Heart left ventricle (tissue), 13 donors: ENCODE results near the gene GNAT1.

Experiments
- CTCF ChIP-seq, 12 donors: fragments of 200-600 bp; sonication (generic) in 4 of 12; IDR thresholded peaks; one replicate each; pipeline versions ENCODE4 v1.5.0 to v1.8.0; 2018 to 2022; ENCODE audit warnings: antibody characterized with exemption in 12 of 12, mild to moderate bottlenecking in 5 of 12
- POLR2A ChIP-seq, 2 donors: fragments of 450-650 bp; IDR thresholded peaks; one replicate each; pipeline ENCODE4 v1.6.1; 2017; ENCODE audit warnings: antibody characterized with exemption in 2 of 2, mild to moderate bottlenecking in 2 of 2, moderate library complexity in 2 of 2
- donor health status: ischemic (EF 13 %, LVEDD 7.1; RV severe dilation, severe dysfunction).
- donor health status: DM: no; HTN: yes; CAD: no.
- donor health status: DM: no; HTN: no; CAD: no.
- donor health status: ischemic (EF 25% LVEDD 6.9; RV normal size, moderate dysfunction).
- donor health status: ischemic (EF 25% LVEDD 5.7; RV mildly dilated, moderate dysfunction).
- donor health status: ischemic (EF 35%, LVEDD 5.7; RV mildly dilated, moderate dysfunction).
- donor health status: nonischemic (EF 11% LVEDD 7.7; RV severe dilation, severe dysfunction).
- donor health status: DM: yes; HTN: yes; CAD: no.
- donor health status: PGD.
- donor health status: ischemic (EF 29% LVEDD 5.4; RV normal size, mild dysfunction).
- donor health status: nonischemic (EF 23%, LVEDD 6.1; RV moderate dilation, normal function).

GRCh38 chr3:50160561-50160983, 30.8 kb upstream of the GNAT1 start:
- TF ChIP-seq CTCF (IDR thresholded peaks at IDR 0.05) (no peak), POLR2A (IDR thresholded peaks at IDR 0.05) (no peak)
